KBM-7 (cell line): ENCODE results near the gene TNRC6B.
A peak's percentile ranks its signal among the peaks of the same experiment; 100 is the strongest.
"Not testable (repeated sequence)": the region's sequence is repeated elsewhere in the genome, so short reads cannot be mapped to it uniquely, and the experiment has no call there.

Experiments used
- DNase-seq: peaks from one replicate; pipeline ENCODE4 v3.0.0-alpha.2; 2015
- in situ Hi-C: fragments of 300-500 bp; cut with MboI; formaldehyde crosslinking; loops from 2 replicates; pipeline ENCODE4 v1.14.3; 2020; ENCODE audit warnings: low sequenced_read_pairs, low pct_unique_long_range_greater_than_20kb, mixed read lengths

The TNRC6B gene

GRCh38 chr22:40310081-40310767, 132.5 kb downstream of the TNRC6B start:
- in situ Hi-C loops: no loop called here

DNA sequence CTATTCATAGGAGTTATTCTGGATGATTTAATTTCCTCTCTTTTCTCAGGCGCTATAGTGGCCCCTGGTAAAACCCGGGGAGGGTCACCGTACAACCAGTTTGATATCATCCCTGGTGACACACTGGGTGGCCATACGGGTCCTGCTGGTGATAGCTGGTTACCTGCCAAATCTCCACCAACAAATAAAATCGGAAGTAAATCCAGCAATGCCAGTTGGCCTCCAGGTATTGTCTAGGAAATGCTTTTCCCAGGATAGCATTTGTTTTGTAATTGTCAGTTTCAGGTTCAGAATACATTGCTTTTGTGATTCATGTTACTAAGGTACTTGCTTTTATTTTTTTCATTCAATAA, 133.0 kb downstream of the TNRC6B start:
- no peak for DNase-seq
- in situ Hi-C loops: no loop called here

More at GRCh38 chr22:40310081-40310767, 132.5 kb downstream of the TNRC6B start:
- DNase-seq: no peak

- in situ Hi-C loops, DNase-seq: not testable (repeated sequence)
Observed at GRCh38 chr22:40311646-40312045, 133.9 kb downstream of the TNRC6B start.

DNA sequence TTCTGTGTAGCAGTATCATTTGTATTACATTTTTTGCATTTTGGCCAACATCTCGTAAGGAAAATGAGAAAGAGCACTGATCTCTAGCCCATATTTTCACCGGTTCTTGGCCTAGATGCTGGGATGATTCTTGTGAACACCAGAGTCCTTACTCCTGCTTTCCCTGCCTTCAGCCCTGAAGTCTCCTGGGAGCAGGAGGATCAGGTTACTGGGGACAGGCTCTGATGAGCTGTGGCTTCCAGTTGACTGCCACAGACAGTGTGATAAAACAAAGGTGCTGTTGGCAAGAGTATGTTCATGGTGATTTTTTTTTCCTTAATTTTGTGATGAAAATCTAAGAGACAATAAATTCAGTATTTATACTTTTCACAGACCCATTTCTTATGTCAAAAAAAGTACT, 134.3 kb downstream of the TNRC6B start:
- DNase-seq: no peak
- in situ Hi-C loops: no loop called here

DNA sequence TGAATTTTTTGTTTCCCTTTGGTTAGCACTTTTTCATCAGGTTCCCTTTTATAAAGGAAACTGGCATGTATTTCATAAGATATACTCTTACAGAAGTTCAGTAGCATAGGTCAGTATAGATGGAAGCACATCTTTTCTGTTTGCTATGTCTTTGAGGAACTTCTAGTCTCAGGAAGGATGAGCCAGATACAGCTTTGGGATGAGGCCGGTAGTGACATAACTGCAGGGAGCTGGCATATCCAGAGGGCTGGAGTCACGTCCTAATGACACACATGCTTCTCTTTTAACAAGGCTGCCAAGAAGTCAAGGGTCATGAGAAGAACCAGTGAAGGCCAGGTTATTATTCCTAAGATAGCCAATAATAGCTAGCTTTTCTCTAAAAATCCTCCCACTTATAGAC, 135.3 kb downstream of the TNRC6B start:
- DNase-seq: no peak
- in situ Hi-C loops: no loop called here

DNA sequence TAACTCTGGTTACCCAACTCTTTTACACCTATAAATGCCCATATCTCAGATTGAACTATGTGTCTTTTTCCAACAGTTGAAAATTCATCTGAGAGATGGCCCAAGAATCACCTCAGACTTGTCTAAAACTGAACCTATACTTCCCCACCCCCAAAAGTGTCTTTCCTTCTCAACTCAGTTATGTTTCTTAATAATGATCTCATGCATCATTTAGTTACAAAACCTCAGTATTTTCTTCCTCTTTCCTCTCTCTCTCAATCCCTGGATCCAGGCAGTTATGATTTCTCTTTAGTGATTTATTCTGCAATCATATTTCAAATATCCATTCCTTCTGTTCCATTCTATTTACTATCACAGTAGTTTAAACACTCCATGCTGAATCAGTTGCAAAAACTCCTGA, 136.3 kb downstream of the TNRC6B start:
- no peak for DNase-seq
- in situ Hi-C loops: no loop called here

- in situ Hi-C loops: no loop called here
- no peak for DNase-seq
Observed at GRCh38 chr22:40320687-40321086, 143.0 kb downstream of the TNRC6B start.

GRCh38 chr22:40322021-40322420, 144.3 kb downstream of the TNRC6B start:
- in situ Hi-C loops: no loop called here
- no peak for DNase-seq

DNA sequence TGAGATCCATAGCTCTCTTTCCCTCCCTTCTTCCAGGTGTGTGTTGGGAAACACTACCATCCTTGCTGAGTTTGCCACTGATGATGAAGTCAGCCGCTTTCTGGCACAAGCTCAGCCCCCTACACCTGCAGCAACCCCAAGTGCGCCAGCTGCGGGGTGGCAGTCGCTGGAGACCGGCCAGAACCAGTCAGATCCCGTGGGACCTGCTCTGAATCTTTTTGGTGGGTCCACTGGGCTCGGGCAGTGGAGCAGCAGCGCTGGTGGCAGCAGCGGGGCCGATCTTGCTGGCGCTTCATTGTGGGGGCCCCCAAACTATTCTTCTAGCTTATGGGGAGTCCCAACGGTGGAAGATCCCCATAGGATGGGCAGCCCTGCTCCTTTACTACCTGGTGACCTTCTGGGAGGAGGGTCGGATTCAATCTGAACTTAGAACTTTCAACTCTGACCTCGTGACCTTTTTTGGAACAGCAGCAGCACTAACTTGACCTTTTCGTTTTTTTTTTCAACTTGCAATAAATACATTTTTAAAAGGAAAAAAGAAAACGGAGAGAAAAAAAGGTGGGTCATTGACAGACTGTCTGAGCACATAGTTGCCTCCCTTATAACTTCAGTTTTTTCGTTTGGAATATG, 145.2 kb downstream of the TNRC6B start:
- in situ Hi-C loops: no loop called here

DNA sequence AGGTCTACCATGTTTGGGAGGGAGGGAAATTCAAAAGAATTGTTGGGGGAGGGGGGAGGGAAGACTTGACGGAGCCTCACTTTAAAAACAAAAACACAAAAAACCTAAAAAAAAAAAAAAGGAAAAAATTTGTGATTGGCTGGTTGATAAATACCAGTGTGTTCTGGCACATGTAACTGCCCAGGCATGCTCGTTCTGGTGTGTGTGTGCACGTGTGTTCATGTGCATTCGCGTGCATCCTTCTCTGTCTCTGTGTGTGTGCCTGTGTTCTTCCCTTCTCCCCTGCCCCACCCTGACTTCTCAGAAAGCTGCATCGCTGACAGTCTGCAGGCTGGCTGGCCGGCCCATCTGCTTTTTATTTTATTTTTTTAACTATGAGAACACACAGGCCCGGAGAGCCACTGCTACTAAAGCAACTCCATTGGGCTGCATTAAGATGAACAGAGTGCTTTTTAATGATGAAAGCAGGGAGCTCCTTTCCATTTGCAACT, 146.0 kb downstream of the TNRC6B start:
- in situ Hi-C loops: no loop called here
- no peak for DNase-seq

More for the DNA sequence above, 145.2 kb downstream of the TNRC6B start:
- DNase-seq: no peak

- in situ Hi-C loops: loop anchor here (25.0 kb wide), 1 partner anchor 787 kb away; the partner anchor contains the start of gene RPS19BP1
- DNase-seq: no peak
Observed at GRCh38 chr22:40324468-40325305, 147.0 kb downstream of the TNRC6B start.

DNA sequence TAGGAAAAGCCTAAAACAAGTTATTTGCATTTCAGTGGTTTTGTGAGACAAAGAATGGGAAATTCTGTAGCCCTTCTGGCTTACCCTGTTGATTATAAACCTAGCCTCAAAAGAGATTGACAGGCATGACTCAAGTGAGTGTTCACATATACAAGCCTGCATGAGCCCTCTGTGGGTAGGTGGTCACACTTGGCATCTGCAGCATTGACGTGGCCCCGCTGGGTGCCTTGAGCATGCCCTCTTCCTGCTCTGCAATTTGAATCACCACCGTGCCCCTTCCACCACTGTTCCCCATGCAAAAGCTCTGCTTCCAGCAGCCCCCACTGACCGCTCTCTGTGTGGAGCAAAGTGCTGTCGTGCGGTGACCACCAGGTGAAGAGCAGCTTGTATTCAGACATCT, 147.6 kb downstream of the TNRC6B start:
- DNase-seq: no peak
- in situ Hi-C loops: loop anchor here (25.0 kb wide), 1 partner anchor 788 kb away; the partner anchor contains the start of gene RPS19BP1

GRCh38 chr22:40326905-40327735, 149.4 kb downstream of the TNRC6B start:
- no peak for DNase-seq

GRCh38 chr22:40328546-40329456, 151.1 kb downstream of the TNRC6B start:
- in situ Hi-C loops: loop anchor here (25.0 kb wide), 1 partner anchor 792 kb away; the partner anchor contains the start of gene RPS19BP1
- DNase-seq: peak; percentile 35

More at GRCh38 chr22:40326905-40327735, 149.4 kb downstream of the TNRC6B start:
- in situ Hi-C loops: loop anchor here (25.0 kb wide), 1 partner anchor 790 kb away; the partner anchor contains the start of gene RPS19BP1

- DNase-seq: no peak
- in situ Hi-C loops: loop anchor here (25.0 kb wide), 1 partner anchor 792 kb away; the partner anchor contains the start of gene RPS19BP1
Observed at GRCh38 chr22:40329466-40329865, 151.7 kb downstream of the TNRC6B start.

- in situ Hi-C loops: loop anchor here (25.0 kb wide), 1 partner anchor 793 kb away; the partner anchor contains the start of gene RPS19BP1
- DNase-seq: no peak
Observed at GRCh38 chr22:40330086-40330485, 152.4 kb downstream of the TNRC6B start.

DNA sequence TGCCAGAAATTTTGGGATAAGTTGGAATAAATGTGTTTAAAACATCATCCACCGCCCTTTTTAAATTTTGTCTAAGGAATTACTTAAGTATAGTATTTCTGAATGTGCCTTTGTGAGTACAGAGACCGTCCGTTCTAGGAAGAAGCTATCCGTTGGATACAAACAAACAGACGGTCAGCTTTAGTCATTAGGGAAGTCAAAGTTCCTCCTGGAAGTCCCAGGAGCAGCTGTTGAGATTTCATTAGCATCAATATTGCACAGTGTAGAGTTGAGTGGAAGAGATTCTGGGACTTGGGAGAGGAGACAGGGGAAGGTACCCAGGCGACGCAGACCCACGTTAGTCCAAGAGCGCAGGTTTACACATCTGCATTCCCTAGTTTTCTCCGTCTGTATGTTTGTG, 152.9 kb downstream of the TNRC6B start:
- in situ Hi-C loops: loop anchor here (25.0 kb wide), 1 partner anchor 793 kb away; the partner anchor contains the start of gene RPS19BP1
- no peak for DNase-seq
